K562 (cell line): ENCODE data around the gene NMT1. TPM values are rescaled to one million over a fixed set of nuclear protein-coding genes. Genes with fewer than 3 reads are reported as not detected.
A peak's percentile ranks its signal among the peaks of the same experiment; 100 is the strongest.

Experiments used
- ATAC-seq: fragments of 200-7000 bp; cut with Tn5 transposase; 3 replicates; pipeline ENCODE4 v1.9.1; 2020; ENCODE audit warnings: moderate library complexity
- BruUV-seq: library from RNA; stranded (reverse); fragments of 400-500 nt; replicated peaks from 2 replicates; lab custom pipeline; 2021; lab: Mats Ljungman, UMichigan
- CTCF ChIA-PET: fragments of 300-600 bp; formaldehyde crosslinking; extraction: SDS; loops from one replicate; lab custom pipeline; 2021; ENCODE audit warnings: low intra/inter-chr PET ratio; lab: Yijun Ruan, JAX
- POLR2A ChIA-PET: fragments of 300-600, 350-650 bp; sonication (Branson Sonifier 250); formaldehyde crosslinking; extraction: SDS; loops from one replicate; lab custom pipeline; 2021; ENCODE audit warnings: antibody characterized with exemption, inconsistent platforms; lab: Yijun Ruan, JAX
- DNase-seq, 4 experiments: peaks; one replicate each; pipeline versions ENCODE4 v3.0.0 to v3.0.0-alpha.2; 2011 to 2018; ENCODE audit warnings: low spot score in 3 of 4, mixed read lengths in 3 of 4; ENCODE audit errors: extremely low read depth in 1 of 4
- FAIRE-seq: peaks from 2 replicates; lab custom pipeline; 2011; peaks lifted over from hg19 to GRCh38; lab: Jason Lieb, UNC
- H2AFZ ChIP-seq: 2 replicates; pipeline ENCODE4 v1.6.0; 2011; ENCODE audit warnings: low read depth, low read length, control low read depth, inconsistent platforms
- H3K27ac ChIP-seq: fragments of 200-600 bp; 3 replicates; pipeline ENCODE4 v1.8.0; 2011; ENCODE audit warnings: low read depth, mild to moderate bottlenecking, control low read depth, inconsistent platforms, low read length, moderate library complexity, mixed read lengths; ENCODE audit errors: extremely low read depth
- H3K27me3 ChIP-seq, 2 experiments: fragments of 300-600 bp in 1 of 2; 2 replicates in 1 of 2; 3 replicates in 1 of 2; pipeline versions ENCODE4 v1.6.0 to v1.8.0; 2011; ENCODE audit warnings: inconsistent platforms in 2 of 2, low read length in 2 of 2, mild to moderate bottlenecking in 1 of 2, mixed read lengths in 1 of 2, moderate library complexity in 1 of 2; ENCODE audit not compliant: control insufficient read depth in 2 of 2, insufficient read depth in 2 of 2
- H3K36me3 ChIP-seq: fragments of 300-600 bp; 3 replicates; pipeline ENCODE4 v1.8.0; 2011; ENCODE audit warnings: mild to moderate bottlenecking, low read length, inconsistent platforms; ENCODE audit not compliant: control insufficient read depth, insufficient read depth
- H3K4me1 ChIP-seq, 2 experiments: fragments of 200-600 bp in 1 of 2; replicated peaks in 1 of 2; 2 replicates in 1 of 2; 3 replicates in 1 of 2; pipeline versions ENCODE4 v1.5.1 to v1.8.0; 2011; ENCODE audit warnings: inconsistent platforms in 2 of 2, low read length in 2 of 2, mild to moderate bottlenecking in 1 of 2, mixed read lengths in 1 of 2, moderate library complexity in 1 of 2; ENCODE audit not compliant: control insufficient read depth in 2 of 2, insufficient read depth in 2 of 2
- H3K4me2 ChIP-seq: 2 replicates; pipeline ENCODE4 v1.6.1; 2011; ENCODE audit warnings: low read length, control low read depth, inconsistent platforms, mixed read lengths; ENCODE audit not compliant: insufficient read depth
- H3K4me3 ChIP-seq: fragments of 200-600 bp; sonication (generic), shearing (Covaris generic); 2 replicates; pipeline ENCODE4 v1.5.1; 2016; ENCODE audit warnings: control low read depth, inconsistent platforms
- H3K79me2 ChIP-seq: fragments of 200-600 bp; 3 replicates; pipeline ENCODE4 v1.8.0; 2011; ENCODE audit warnings: low read length, inconsistent platforms; ENCODE audit not compliant: control insufficient read depth, insufficient read depth
- H3K9ac ChIP-seq, 2 experiments: 2 replicates each; pipeline versions ENCODE4 v1.6.0 to v1.6.1; 2011; ENCODE audit warnings: low read depth in 2 of 2, low read length in 2 of 2, control low read depth in 1 of 2, inconsistent platforms in 1 of 2, mild to moderate bottlenecking in 1 of 2, mixed read lengths in 1 of 2; ENCODE audit not compliant: insufficient read depth in 1 of 2
- H3K9me1 ChIP-seq: one replicate; pipeline ENCODE4 v1.6.0; 2011; ENCODE audit warnings: inconsistent platforms, mild to moderate bottlenecking, low read length, moderate library complexity; ENCODE audit not compliant: control insufficient read depth, insufficient read depth
- H3K9me3 ChIP-seq: replicated peaks from 2 replicates; pipeline ENCODE4 v1.5.1; 2011; ENCODE audit warnings: low read depth, low read length, inconsistent platforms; ENCODE audit not compliant: control insufficient read depth, insufficient read depth
- H4K20me1 ChIP-seq: replicated peaks from 2 replicates; pipeline ENCODE4 v1.6.1; 2011; ENCODE audit warnings: low read length, inconsistent platforms, mixed read lengths; ENCODE audit not compliant: control insufficient read depth, insufficient read depth
- ATF4 ChIP-seq: fragments of 450-650 bp; formaldehyde crosslinking; IDR thresholded peaks from 2 replicates; pipeline ENCODE4 v1.4.0; 2022; ENCODE audit warnings: mild to moderate bottlenecking, moderate library complexity
- CBFB ChIP-seq: sonication (generic); formaldehyde crosslinking; IDR thresholded peaks from 2 replicates; pipeline ENCODE4 v1.4.0; 2020; ENCODE audit warnings: mild to moderate bottlenecking, missing genetic modification reagents
- CBX3 ChIP-seq, 2 experiments: IDR thresholded peaks; 1 replicate in 1 of 2; 2 replicates in 1 of 2; pipeline ENCODE4 v1.6.1; 2012; ENCODE audit warnings: inconsistent platforms in 2 of 2, low read length in 2 of 2, borderline replicate concordance in 1 of 2, control low read depth in 1 of 2
- CCAR2 ChIP-seq: fragments of 200-400 bp; formaldehyde crosslinking; IDR thresholded peaks from 2 replicates; pipeline ENCODE4 v1.6.1; 2017; ENCODE audit warnings: mild to moderate bottlenecking, low read depth, low read length
- CREB3 ChIP-seq: fragments of 450-650 bp; conservative IDR thresholded peaks from 2 replicates; pipeline ENCODE4 v1.6.1; 2016; ENCODE audit warnings: missing genetic modification characterization, low read depth, mild to moderate bottlenecking, missing compliant biosample characterization, moderate library complexity
- ETV6 ChIP-seq, 3 experiments: fragments of 150-350 bp in 1 of 3; sonication (generic) in 1 of 3; formaldehyde crosslinking in 1 of 3; IDR thresholded peaks; 2 replicates each; pipeline versions ENCODE4 v1.6.1 to v1.8.0; 2014 to 2022; ENCODE audit warnings: borderline replicate concordance in 2 of 3, low read depth in 2 of 3, antibody characterized with exemption in 1 of 3, low read length in 1 of 3, mild to moderate bottlenecking in 1 of 3, missing genetic modification reagents in 1 of 3
- FOXJ2 ChIP-seq: fragments of 200-800 bp; sonication (Bioruptor generic); IDR thresholded peaks from 2 replicates; pipeline ENCODE4 v1.6.1; 2016; ENCODE audit warnings: missing genetic modification characterization, missing compliant biosample characterization
- MED1 ChIP-seq: sonication (generic); formaldehyde crosslinking; IDR thresholded peaks from 2 replicates; pipeline ENCODE4 v1.8.1; 2023; ENCODE audit warnings: missing genetic modification reagents, borderline replicate concordance
- MLX ChIP-seq, 2 experiments: fragments of 450-650 bp in 1 of 2; sonication (generic) in 1 of 2; formaldehyde crosslinking; conservative IDR thresholded peaks; 2 replicates each; pipeline versions ENCODE4 v1.4.0 to v1.8.1; 2020 to 2022; ENCODE audit warnings: mild to moderate bottlenecking in 1 of 2, missing genetic modification reagents in 1 of 2
- NFIC ChIP-seq: fragments of 450-650 bp; IDR thresholded peaks from 2 replicates; pipeline ENCODE4 v1.6.1; 2017; ENCODE audit warnings: mild to moderate bottlenecking, inconsistent platforms
- PTBP1 ChIP-seq: fragments of 200-400 bp; formaldehyde crosslinking; IDR thresholded peaks from 2 replicates; pipeline ENCODE4 v1.6.1; 2017; ENCODE audit warnings: low read depth, low read length
- SMAD4 ChIP-seq: fragments of 250-450 bp; sonication (Bioruptor Pico); conservative IDR thresholded peaks from 2 replicates; pipeline ENCODE4 v1.8.0; 2021; ENCODE audit warnings: inconsistent platforms, mild to moderate bottlenecking, moderate library complexity
- U2AF1 ChIP-seq: fragments of 200-400 bp; formaldehyde crosslinking; optimal IDR thresholded peaks from 2 replicates; pipeline ENCODE3; 2017; ENCODE audit warnings: mild to moderate bottlenecking, low read depth, low read length, moderate library complexity
- ZNF436 ChIP-seq: fragments of 250-450, 450-650 bp; sonication (Bioruptor Pico); formaldehyde crosslinking; IDR thresholded peaks from 2 replicates; pipeline ENCODE4 v1.7.0; 2020; ENCODE audit warnings: mild to moderate bottlenecking
- ZNF507 ChIP-seq: conservative IDR thresholded peaks from 2 replicates; pipeline ENCODE4 v1.6.1; 2017; ENCODE audit warnings: missing genetic modification characterization, missing compliant biosample characterization
- WGBS: fragments of 100-300 bp; shearing (Covaris generic); methylation state at CpG from one replicate; pipeline ENCODE4 v1.1.6; 2016; ENCODE audit warnings: low coverage, mixed read lengths; ENCODE audit not compliant: insufficient coverage; ENCODE audit errors: missing lambda C conversion rate; 5-methylcytosine and 5-hydroxymethylcytosine counted together
- in situ Hi-C: fragments of 300-500 bp; cut with MboI; formaldehyde crosslinking; loops from 4 replicates; pipeline ENCODE4 v1.15.0; 2018; ENCODE audit warnings: inconsistent platforms, mixed read lengths
- intact Hi-C: fragments of 100-400 bp; cut with micrococcal nuclease; formaldehyde crosslinking; loops from 2 replicates; pipeline ENCODE4 v1.14.2; 2022
- polyA plus RNA-seq, 8 experiments: library from polyadenylated mRNA; depleted of rRNA in 4 of 8; stranded (reverse) in 5 of 8; unstranded in 3 of 8; fragments of >200 nt; fragmentation: Nextera tagmentation in 2 of 8; fragmentation: Illumina TruSeq in 1 of 8; extraction: Ambion mirVana in 2 of 8; extraction: Trizol in 1 of 8; gene quantifications; 2 replicates each; pipeline versions ENCODE4 v1.2.1 to v1.2.3, GENCODE V29; 2011 to 2014; ENCODE audit warnings: inconsistent platforms in 1 of 8, missing spikeins in 1 of 8
- total RNA-seq, 7 experiments: library from RNA; depleted of rRNA in 6 of 7; stranded (reverse); fragments of >200 nt in 6 of 7; fragmentation: Illumina TruSeq in 2 of 7; extraction: Trizol in 2 of 7; gene quantifications; 2 replicates each; pipeline versions ENCODE4 v1.2.1 to v1.2.3, GENCODE V29; 2011 to 2021; ENCODE audit warnings: low replicate concordance in 1 of 7
- TF ChIP-seq, protein P1 (sequence below): sonication (generic); formaldehyde crosslinking; IDR thresholded peaks from 2 replicates; pipeline ENCODE4 v1.8.1; 2023; ENCODE audit warnings: mild to moderate bottlenecking, missing genetic modification reagents, moderate library complexity

The NMT1 gene
- total and polyA plus RNA-seq, 9 of the 15 experiments (the other 6 are each of a cell fraction or from before 2014, with no cell fraction given) = 86.7 to 569 (median 213) TPM

GRCh38 chr17:45139533-45139920 lies 78.4 kb downstream of the NMT1 start:
- DNase-seq = no peak
- Histone ChIP-seq H3K79me2 (peaks cover 7% of the 10 kb centered on the region; the same call in 1 of the 3 replicates), H3K9me3 (no peaks in the 10 kb centered on the region), H3K27ac (no peak overlapping the region), H2AFZ (no peak overlapping the region), H3K27me3 (no peaks in the 10 kb centered on the region), H3K9me1 (no peaks in the 10 kb centered on the region), H3K4me1 (peaks cover 14 to 37% of the 10 kb centered on the region in 2 experiments), H4K20me1 (no peaks in the 10 kb centered on the region), H3K9ac (peak overlapping the region in 1 of 2 experiments; percentile 1; a peak in 1 of 4 replicates), H3K4me2 (no peak overlapping the region), H3K36me3 (no peaks in the 10 kb centered on the region), H3K4me3 (no peak overlapping the region)
- in situ Hi-C loops = loop anchor here (5.0 kb wide), 1 partner anchor 58 kb away; no protein-coding TSS in a partner anchor
- 49% methylated on average over 4 of the region's 4 CpGs for WGBS
- ATAC-seq = no peak
- POLR2A ChIA-PET = interaction anchor here (0.9 to 7.1 kb wide), 3 partner anchors 10 to 79 kb away, joined by 3 to 119 read pairs (median 4); partner anchors contain the start of genes HEXIM1 and NMT1
- FAIRE-seq = no peak
- CTCF ChIA-PET = no interaction called here
- no TSS peak for BruUV-seq
- TF ChIP-seq ZNF507 (tag) (no peak), ETV6 (IDR thresholded peaks at IDR 0.05; ENCODE audit: borderline replicate concordance in 1 of 2, low read depth in 2 of 2, low read length in 1 of 2) (no peak), ETV6 (CRISPR knock-in tag; IDR thresholded peaks at IDR 0.05; ENCODE audit: borderline replicate concordance) (no peak), MED1 (no peak), U2AF1 (no peak), NFIC (no peak), CBX3 (IDR thresholded peaks at IDR 0.05; ENCODE audit: borderline replicate concordance in 1 of 2, low read length in 2 of 2) (no peak), FOXJ2 (tag) (no peak), CBFB (CRISPR knock-in tag) (no peak), ZNF436 (CRISPR knock-in tag) (no peak), ATF4 (CRISPR knock-in tag) (no peak), MLX (CRISPR knock-in tag; conservative IDR thresholded peaks at IDR 0.05) (no peak), CCAR2 (no peak), SMAD4 (no peak), CREB3 (no peak), PTBP1 (no peak)
- TF ChIP-seq, protein P1, sequence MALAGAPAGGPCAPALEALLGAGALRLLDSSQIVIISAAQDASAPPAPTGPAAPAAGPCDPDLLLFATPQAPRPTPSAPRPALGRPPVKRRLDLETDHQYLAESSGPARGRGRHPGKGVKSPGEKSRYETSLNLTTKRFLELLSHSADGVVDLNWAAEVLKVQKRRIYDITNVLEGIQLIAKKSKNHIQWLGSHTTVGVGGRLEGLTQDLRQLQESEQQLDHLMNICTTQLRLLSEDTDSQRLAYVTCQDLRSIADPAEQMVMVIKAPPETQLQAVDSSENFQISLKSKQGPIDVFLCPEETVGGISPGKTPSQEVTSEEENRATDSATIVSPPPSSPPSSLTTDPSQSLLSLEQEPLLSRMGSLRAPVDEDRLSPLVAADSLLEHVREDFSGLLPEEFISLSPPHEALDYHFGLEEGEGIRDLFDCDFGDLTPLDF (CRISPR knock-in tag) = no peak
- intact Hi-C loops = loop anchor here (5.0 kb wide), 1 partner anchor 248 kb away; no protein-coding TSS in a partner anchor
